H1 (cell line): ENCODE results near the gene KCNQ1. TPM values are rescaled to one million over a fixed set of nuclear protein-coding genes. Genes with fewer than 3 reads are reported as not detected.

Experiments
- CTCF ChIA-PET: fragments of 300-600 bp; sonication (Branson Sonifier 250); formaldehyde crosslinking; loops from one replicate; lab custom pipeline; 2021; ENCODE audit not compliant: partially characterized antibody; lab: Charles Lee
- POLR2A ChIA-PET: fragments of 300-600 bp; sonication (Branson Sonifier 250); formaldehyde crosslinking; loops from one replicate; lab custom pipeline; 2021; ENCODE audit warnings: inconsistent platforms; ENCODE audit not compliant: partially characterized antibody; lab: Charles Lee
- DNase-seq, 2 experiments: peaks; one replicate each; pipeline versions ENCODE4 v3.0.0 to v3.0.0-alpha.2; 2010 to 2022; ENCODE audit warnings: low spot score in 2 of 2, low read depth in 1 of 2, mixed read lengths in 1 of 2
- FAIRE-seq: peaks from 2 replicates; lab custom pipeline; 2011; peaks lifted over from hg19 to GRCh38; lab: Jason Lieb, UNC
- H2AFZ ChIP-seq: 2 replicates; pipeline ENCODE4 v1.8.1; 2012; ENCODE audit warnings: low read length, inconsistent platforms
- H2AK5ac ChIP-seq: 2 replicates; pipeline ENCODE4 v1.6.1; 2013; ENCODE audit warnings: low read depth, low read length
- H2BK120ac ChIP-seq: replicated peaks from 2 replicates; pipeline ENCODE3; 2013; ENCODE audit warnings: low read depth, low read length, inconsistent platforms
- H2BK12ac ChIP-seq: 2 replicates; pipeline ENCODE4 v1.6.1; 2013; ENCODE audit warnings: low read depth, low read length
- H2BK15ac ChIP-seq: 2 replicates; pipeline ENCODE4 v1.6.1; 2013; ENCODE audit warnings: low read length
- H2BK20ac ChIP-seq: 2 replicates; pipeline ENCODE4 v1.6.1; 2013; ENCODE audit warnings: low read length
- H2BK5ac ChIP-seq: 2 replicates; pipeline ENCODE4 v1.6.1; 2013; ENCODE audit warnings: low read depth, low read length
- H3K14ac ChIP-seq: 2 replicates; pipeline ENCODE4 v1.6.1; 2013; ENCODE audit warnings: inconsistent platforms; ENCODE audit not compliant: insufficient read length
- H3K18ac ChIP-seq: 2 replicates; pipeline ENCODE4 v1.6.1; 2013; ENCODE audit warnings: low read length; ENCODE audit errors: extremely low read depth
- H3K23ac ChIP-seq: 2 replicates; pipeline ENCODE4 v1.6.1; 2013; ENCODE audit warnings: inconsistent platforms; ENCODE audit not compliant: insufficient read length
- H3K23me2 ChIP-seq: 2 replicates; pipeline ENCODE4 v1.6.1; 2013; ENCODE audit warnings: low read depth, low read length
- H3K27ac ChIP-seq: 2 replicates; pipeline ENCODE4 v1.6.1; 2011; ENCODE audit warnings: low read depth, low read length, inconsistent platforms
- H3K27me3 ChIP-seq, 4 experiments: replicated peaks in 1 of 4; 1 replicate in 1 of 4; 2 replicates in 3 of 4; pipeline versions ENCODE4 v1.6.1 to v1.8.1; 2011 to 2013; ENCODE audit warnings: low read length in 3 of 4, mild to moderate bottlenecking in 3 of 4, inconsistent platforms in 2 of 4, mixed read lengths in 2 of 4, moderate library complexity in 1 of 4; ENCODE audit not compliant: control insufficient read depth in 3 of 4, insufficient read depth in 3 of 4; ENCODE audit errors: extremely low read depth in 1 of 4
- H3K36me3 ChIP-seq, 4 experiments: 2 replicates each; pipeline versions ENCODE4 v1.6.1 to v1.8.1; 2011 to 2013; ENCODE audit warnings: mild to moderate bottlenecking in 4 of 4, low read length in 3 of 4, moderate library complexity in 2 of 4, control low read depth in 1 of 4, inconsistent platforms in 1 of 4; ENCODE audit not compliant: insufficient read depth in 4 of 4, control insufficient read depth in 2 of 4
- H3K4ac ChIP-seq: replicated peaks from 2 replicates; pipeline ENCODE3; 2013; ENCODE audit warnings: low read length, low read depth, mixed read lengths, inconsistent platforms; ENCODE audit not compliant: insufficient read length
- H3K4me1 ChIP-seq, 4 experiments: replicated peaks in 1 of 4; 1 replicate in 1 of 4; 2 replicates in 3 of 4; pipeline versions ENCODE4 v1.6.1 to v1.8.1; 2011 to 2013; ENCODE audit warnings: low read length in 3 of 4, inconsistent platforms in 2 of 4, mixed read lengths in 1 of 4; ENCODE audit not compliant: insufficient read depth in 4 of 4, control insufficient read depth in 3 of 4
- H3K4me2 ChIP-seq, 2 experiments: 2 replicates each; pipeline versions ENCODE4 v1.6.1 to v1.8.1; 2011 to 2013; ENCODE audit warnings: low read depth in 2 of 2, low read length in 2 of 2, control low read depth in 1 of 2, inconsistent platforms in 1 of 2, mild to moderate bottlenecking in 1 of 2; ENCODE audit not compliant: insufficient read depth in 1 of 2
- H3K4me3 ChIP-seq, 4 experiments: fragments of 200-600, 300-600 bp in 1 of 4; sonication (generic), shearing (Covaris generic), sonication (Bioruptor Twin) in 1 of 4; 2 replicates each; pipeline versions ENCODE4 v1.5.1 to v1.8.1; 2011 to 2016; ENCODE audit warnings: low read length in 4 of 4, low read depth in 3 of 4, control low read depth in 2 of 4, inconsistent platforms in 2 of 4, mild to moderate bottlenecking in 2 of 4, mixed read lengths in 1 of 4, moderate library complexity in 1 of 4; ENCODE audit not compliant: insufficient read depth in 2 of 4; ENCODE audit errors: extremely low read depth in 1 of 4
- H3K56ac ChIP-seq: replicated peaks from 2 replicates; pipeline ENCODE3; 2013; ENCODE audit warnings: low read depth, mild to moderate bottlenecking, mixed read lengths, low read length, inconsistent platforms; ENCODE audit not compliant: insufficient read length
- H3K79me1 ChIP-seq: 2 replicates; pipeline ENCODE4 v1.6.1; 2013; ENCODE audit warnings: low read depth, low read length, control low read depth
- H3K79me2 ChIP-seq, 2 experiments: 2 replicates each; pipeline versions ENCODE4 v1.6.1 to v1.8.1; 2012 to 2013; ENCODE audit warnings: low read length in 2 of 2, mild to moderate bottlenecking in 2 of 2, inconsistent platforms in 1 of 2; ENCODE audit not compliant: insufficient read depth in 2 of 2, control insufficient read depth in 1 of 2
- H3K9ac ChIP-seq, 4 experiments: replicated peaks in 1 of 4; 1 replicate in 1 of 4; 2 replicates in 3 of 4; pipeline versions ENCODE4 v1.6.1 to v1.8.1; 2011 to 2013; ENCODE audit warnings: low read depth in 3 of 4, low read length in 3 of 4, control low read depth in 2 of 4, mild to moderate bottlenecking in 2 of 4, moderate library complexity in 2 of 4, inconsistent platforms in 1 of 4; ENCODE audit errors: extremely low read depth in 1 of 4
- H3K9me3 ChIP-seq, 2 experiments: 2 replicates each; pipeline versions ENCODE4 v1.6.1 to v1.8.1; 2012 to 2013; ENCODE audit warnings: mild to moderate bottlenecking in 2 of 2, moderate library complexity in 2 of 2, control low read depth in 1 of 2, inconsistent platforms in 1 of 2, low read depth in 1 of 2, low read length in 1 of 2, mixed read lengths in 1 of 2; ENCODE audit not compliant: insufficient read depth in 2 of 2
- H4K20me1 ChIP-seq, 2 experiments: replicated peaks in 1 of 2; 2 replicates each; pipeline versions ENCODE3 to v1.8.1; 2011 to 2013; ENCODE audit warnings: inconsistent platforms in 2 of 2, low read length in 2 of 2, mild to moderate bottlenecking in 1 of 2; ENCODE audit not compliant: insufficient read depth in 2 of 2, control insufficient read depth in 1 of 2
- H4K5ac ChIP-seq: 2 replicates; pipeline ENCODE4 v1.6.1; 2013; ENCODE audit warnings: low read length, low read depth, mixed read lengths, inconsistent platforms; ENCODE audit not compliant: insufficient read length
- H4K8ac ChIP-seq: 2 replicates; pipeline ENCODE4 v1.8.0; 2013; ENCODE audit warnings: mild to moderate bottlenecking, moderate library complexity, low read length, inconsistent platforms; ENCODE audit not compliant: insufficient read depth; ENCODE audit errors: extremely low read depth
- H4K91ac ChIP-seq: replicated peaks from 2 replicates; pipeline ENCODE3; 2013; ENCODE audit warnings: low read length, mixed read lengths, inconsistent platforms; ENCODE audit not compliant: insufficient read length
- ASH2L ChIP-seq: fragments of 200-600, 300-600 bp; sonication (generic); IDR thresholded peaks from one replicate; pipeline ENCODE4 v1.7.1; 2017; ENCODE audit warnings: low read length
- ATF3 ChIP-seq: IDR thresholded peaks from 2 replicates; pipeline ENCODE4 v1.6.1; 2011; ENCODE audit warnings: low read depth, mild to moderate bottlenecking, low read length; ENCODE audit not compliant: insufficient read depth
- CREB1 ChIP-seq: IDR thresholded peaks from 2 replicates; pipeline ENCODE4 v1.6.1; 2012; ENCODE audit warnings: inconsistent platforms
- CTBP2 ChIP-seq: IDR thresholded peaks from 2 replicates; pipeline ENCODE4 v1.7.0; 2011; ENCODE audit warnings: borderline replicate concordance, mild to moderate bottlenecking, moderate library complexity, mixed read lengths, low read length; ENCODE audit not compliant: insufficient read depth, insufficient read length
- EP300 ChIP-seq, 2 experiments: IDR thresholded peaks; 1 replicate in 1 of 2; 2 replicates in 1 of 2; pipeline ENCODE4 v1.6.1; 2011 to 2012; ENCODE audit warnings: low read depth in 2 of 2, low read length in 2 of 2, mild to moderate bottlenecking in 2 of 2, borderline replicate concordance in 1 of 2, inconsistent platforms in 1 of 2, moderate library complexity in 1 of 2
- SP4 ChIP-seq: IDR thresholded peaks from 2 replicates; pipeline ENCODE4 v1.6.1; 2012; ENCODE audit warnings: low read length, inconsistent platforms
- WGBS, 2 experiments: shearing (Covaris generic) in 1 of 2; methylation state at CpG; one replicate each; pipeline versions ENCODE4 v1.1.6 to v1.1.7; 2013 to 2015; ENCODE audit warnings: low lambda C conversion rate in 2 of 2, mixed read lengths in 2 of 2, inconsistent platforms in 1 of 2, low coverage in 1 of 2, missing lambda C conversion rate in 1 of 2; ENCODE audit not compliant: insufficient replicate concordance in 2 of 2, insufficient coverage in 1 of 2, insufficient read length in 1 of 2; ENCODE audit errors: extremely low coverage in 1 of 2, missing lambda C conversion rate in 1 of 2; 5-methylcytosine and 5-hydroxymethylcytosine counted together
- polyA plus RNA-seq, 7 experiments: library from polyadenylated mRNA; depleted of rRNA in 3 of 7; stranded (reverse) in 5 of 7; unstranded in 2 of 7; fragments of >200 nt in 5 of 7; fragments of 200-250 nt in 2 of 7; gene quantifications; 1 replicate in 5 of 7; 2 replicates in 1 of 7; 4 replicates in 1 of 7; pipeline versions ENCODE4 v1.2.1 to v1.2.3, GENCODE V29; 2011 to 2013; ENCODE audit warnings: missing spikeins in 2 of 7, mixed read lengths in 2 of 7
- total RNA-seq: library from RNA; stranded (reverse); fragmentation: NEBNext Ultra II Directional; extraction: Animal tissue kit (Norgen Biotek cat#: 25700); gene quantifications from 2 replicates; pipeline ENCODE4 v1.2.1, GENCODE V29; 2021

The KCNQ1 gene
- total and polyA plus RNA-seq, 2 of the 8 experiments (the other 6 are each of a cell fraction or from before 2014, with no cell fraction given) = 1.9 to 2.0 TPM

- Histone ChIP-seq H3K36me3 (peaks cover 0 to 3% (median 0%) of the 10 kb centered on the region in 4 experiments; a peak in 1 of 8 replicates), H3K79me1 (no peaks in the 10 kb centered on the region), H3K4me1 (peaks cover 0 to 24% (median 13%) of the 10 kb centered on the region in 4 experiments; a peak in 6 of 7 replicates), H3K79me2 (peaks cover 0 to 23% of the 10 kb centered on the region in 2 experiments; a peak in 2 of 4 replicates), H3K14ac (no peak overlapping the region), H3K4me3 (no peak overlapping the region), H4K5ac (no peak overlapping the region), H3K23ac (no peak overlapping the region), H3K23me2 (peaks cover 5% of the 10 kb centered on the region; the same call in 1 of the 2 replicates), H3K9ac (no peak overlapping the region), H4K20me1 (peaks cover 2 to 4% of the 10 kb centered on the region in 2 experiments), H3K4me2 (no peak overlapping the region), H2BK15ac (peak overlapping the region; percentile 93), H2AFZ (no peak overlapping the region), H3K56ac (no peak overlapping the region), H3K27me3 (peaks cover 5 to 50% (median 29%) of the 10 kb centered on the region in 4 experiments), H2BK12ac (0 out of 2 replicates have a peak overlapping the region, but pooled peaks have one; percentile 99), H4K91ac (no peak overlapping the region), H3K18ac (no peak overlapping the region), H3K27ac (no peak overlapping the region), H4K8ac (no peak overlapping the region), H2BK20ac (0 out of 2 replicates have a peak overlapping the region, but pooled peaks have one; percentile 52), H2AK5ac (peak overlapping the region; percentile 58; the same call in 1 of the 2 replicates), H2BK5ac (no peak overlapping the region), H3K4ac (no peak overlapping the region), H2BK120ac (no peak overlapping the region), H3K9me3 (peaks cover 5 to 12% of the 10 kb centered on the region in 2 experiments; a peak in 3 of 4 replicates)
- ChIA-PET POLR2A (interaction anchor here (0.9 to 2.0 kb wide), 3 partner anchors 8 to 19 kb away, joined by 3 to 11 read pairs (median 4); no protein-coding TSS in a partner anchor), CTCF (interaction anchor here (0.6 to 3.1 kb wide), 12 partner anchors 8 to 186 kb away, joined by 3 to 15 read pairs (median 3); no protein-coding TSS in a partner anchor)
- WGBS, 2 experiments = 86% methylated on average over 4 of the region's 5 CpGs; no CpG with 5 or more reads in 1 of the 2 experiments
- DNase-seq (no peak), FAIRE-seq (no peak)
- TF ChIP-seq ATF3 (no peak), CTBP2 (no peak), CREB1 (no peak), ASH2L (no peak), SP4 (no peak), EP300 (IDR thresholded peaks at IDR 0.05; ENCODE audit: borderline replicate concordance in 1 of 2, low read depth in 2 of 2, low read length in 2 of 2) (no peak)
Observed at GRCh38 chr11:2701898-2702434, 257.2 kb downstream of the KCNQ1 start.
